C4-2B (cell line): Measurements from ENCODE around the gene PARP16.

Source experiments
- CTCF ChIP-seq: fragments of 450-650 bp; conservative IDR thresholded peaks from 2 replicates; pipeline ENCODE4 v1.5.1; 2017; ENCODE audit warnings: mild to moderate bottlenecking
- ZFX ChIP-seq: fragments of 450-650 bp; IDR thresholded peaks from 2 replicates; pipeline ENCODE4 v1.6.1; 2017

GRCh38 chr15:65264863-65265430, 21.7 kb downstream of the PARP16 start:
- TF ChIP-seq CTCF: no peak
- no peak for TF ChIP-seq ZFX
